ENCODE data around the gene HIPK1. TPM values are rescaled to one million over a fixed set of nuclear protein-coding genes. Genes with fewer than 3 reads are reported as not detected.
A peak's percentile ranks its signal among the peaks of the same experiment; 100 is the strongest.

HIPK1 gene
- total and polyA plus RNA-seq, 2 of the 13 experiments (the other 11 are each of a cell fraction or from before 2014, with no cell fraction given) = 20.8 to 33.4 TPM

- peak; percentile 34; the same call in 1 of the 2 replicates for TF ChIP-seq RERE (CRISPR knock-in tag; IDR thresholded peaks at IDR 0.05; ENCODE audit: low read depth)
- TF ChIP-seq TEF (CRISPR knock-in tag; IDR thresholded peaks at IDR 0.05) = no peak
- TF ChIP-seq ZNF335 (CRISPR knock-in tag; IDR thresholded peaks at IDR 0.05) = peak; percentile 80
- no peak for TF ChIP-seq ZNF597 (CRISPR knock-in tag; IDR thresholded peaks at IDR 0.05)
- TF ChIP-seq MNT (IDR thresholded peaks at IDR 0.05) = peak; percentile 50
- no peak for TF ChIP-seq CBX2 (IDR thresholded peaks at IDR 0.05; ENCODE audit: low read depth, low read length)
- TF ChIP-seq CBX2 (CRISPR knock-in tag; IDR thresholded peaks at IDR 0.05; ENCODE audit: low read depth) = no peak
- no peak for TF ChIP-seq ATF6 (CRISPR knock-in tag; conservative IDR thresholded peaks at IDR 0.05)
- TF ChIP-seq TEAD3 (CRISPR knock-in tag; optimal IDR thresholded peaks at IDR 0.05; ENCODE audit: borderline replicate concordance) = no peak
- no peak for TF ChIP-seq ZNF513 (CRISPR knock-in tag; conservative IDR thresholded peaks at IDR 0.05)
- peak; percentile 72; the same call in 1 of the 2 replicates for TF ChIP-seq RXRA (CRISPR knock-in tag; IDR thresholded peaks at IDR 0.05)
- TF ChIP-seq ZNF510 (CRISPR knock-in tag; IDR thresholded peaks at IDR 0.05; ENCODE audit: low read depth) = no peak
- no peak for TF ChIP-seq DNMT1 (CRISPR knock-in tag; IDR thresholded peaks at IDR 0.05)
- TF ChIP-seq SCMH1 (CRISPR knock-in tag; IDR thresholded peaks at IDR 0.05; ENCODE audit: borderline replicate concordance) = no peak
Observed at GRCh38 chr1:113904674-113905434, 24.3 kb upstream of the HIPK1 start, which contains the start of the genes AP4B1 and DCLRE1B (continued).
